ENCODE measurements around the gene BTBD9. TPM values are rescaled to one million over a fixed set of nuclear protein-coding genes. Genes with fewer than 3 reads are reported as not detected.

Gene BTBD9
- total RNA-seq, 1 donor = 25.3 TPM

DNA sequence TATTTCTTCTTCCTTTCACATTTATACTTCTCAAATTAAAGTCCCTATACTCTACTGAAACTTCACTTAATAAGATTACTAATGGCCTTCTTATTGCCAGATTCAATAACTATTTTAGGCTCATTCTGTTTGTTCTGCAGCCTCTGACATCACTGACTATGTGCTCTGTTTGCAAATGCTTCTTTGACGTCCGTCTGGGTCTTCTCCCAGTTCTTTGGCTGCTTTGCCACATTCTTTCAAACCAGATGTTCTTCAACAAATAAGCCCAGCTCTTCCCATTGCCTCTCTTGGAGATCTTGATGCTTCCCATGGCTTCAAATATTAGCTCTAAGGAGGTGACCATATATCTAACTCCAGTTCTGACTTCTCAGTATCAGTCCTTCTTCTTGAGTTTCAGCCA is 117.4 kb downstream of the BTBD9 start:
- no peaks in the 10 kb centered on the region for H3K36me3 ChIP-seq (ENCODE audit: insufficient read depth, low read length)
- H3K4me3 ChIP-seq (ENCODE audit: insufficient read depth, low read length) = no peak overlapping the region
- H3K79me2 ChIP-seq (ENCODE audit: insufficient read depth, low read length) = no peaks in the 10 kb centered on the region
- H4K20me1 ChIP-seq (ENCODE audit: insufficient read depth, low read length) = peaks cover 8% of the 10 kb centered on the region
- H3K27me3 ChIP-seq (ENCODE audit: insufficient read depth, low read length) = no peaks in the 10 kb centered on the region
- H3K9me3 ChIP-seq (ENCODE audit: low read depth, low read length) = peaks cover 4% of the 10 kb centered on the region
- TF ChIP-seq, protein P1, sequence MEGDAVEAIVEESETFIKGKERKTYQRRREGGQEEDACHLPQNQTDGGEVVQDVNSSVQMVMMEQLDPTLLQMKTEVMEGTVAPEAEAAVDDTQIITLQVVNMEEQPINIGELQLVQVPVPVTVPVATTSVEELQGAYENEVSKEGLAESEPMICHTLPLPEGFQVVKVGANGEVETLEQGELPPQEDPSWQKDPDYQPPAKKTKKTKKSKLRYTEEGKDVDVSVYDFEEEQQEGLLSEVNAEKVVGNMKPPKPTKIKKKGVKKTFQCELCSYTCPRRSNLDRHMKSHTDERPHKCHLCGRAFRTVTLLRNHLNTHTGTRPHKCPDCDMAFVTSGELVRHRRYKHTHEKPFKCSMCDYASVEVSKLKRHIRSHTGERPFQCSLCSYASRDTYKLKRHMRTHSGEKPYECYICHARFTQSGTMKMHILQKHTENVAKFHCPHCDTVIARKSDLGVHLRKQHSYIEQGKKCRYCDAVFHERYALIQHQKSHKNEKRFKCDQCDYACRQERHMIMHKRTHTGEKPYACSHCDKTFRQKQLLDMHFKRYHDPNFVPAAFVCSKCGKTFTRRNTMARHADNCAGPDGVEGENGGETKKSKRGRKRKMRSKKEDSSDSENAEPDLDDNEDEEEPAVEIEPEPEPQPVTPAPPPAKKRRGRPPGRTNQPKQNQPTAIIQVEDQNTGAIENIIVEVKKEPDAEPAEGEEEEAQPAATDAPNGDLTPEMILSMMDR (IDR thresholded peaks at IDR 0.05; ENCODE audit: extremely low read depth, low read depth, low read length) = no peak
- no peak overlapping the region for H3K27ac ChIP-seq (ENCODE audit: low read depth, low read length)
- DNase-seq (ENCODE audit: insufficient read length, low spot score, missing footprints) = no peak
- H3K4me1 ChIP-seq (ENCODE audit: insufficient read depth, low read length) = no peaks in the 10 kb centered on the region
- H3K4me2 ChIP-seq (ENCODE audit: insufficient read depth, low read length) = no peak overlapping the region
- H2AFZ ChIP-seq (ENCODE audit: low read length) = no peak overlapping the region

DNA sequence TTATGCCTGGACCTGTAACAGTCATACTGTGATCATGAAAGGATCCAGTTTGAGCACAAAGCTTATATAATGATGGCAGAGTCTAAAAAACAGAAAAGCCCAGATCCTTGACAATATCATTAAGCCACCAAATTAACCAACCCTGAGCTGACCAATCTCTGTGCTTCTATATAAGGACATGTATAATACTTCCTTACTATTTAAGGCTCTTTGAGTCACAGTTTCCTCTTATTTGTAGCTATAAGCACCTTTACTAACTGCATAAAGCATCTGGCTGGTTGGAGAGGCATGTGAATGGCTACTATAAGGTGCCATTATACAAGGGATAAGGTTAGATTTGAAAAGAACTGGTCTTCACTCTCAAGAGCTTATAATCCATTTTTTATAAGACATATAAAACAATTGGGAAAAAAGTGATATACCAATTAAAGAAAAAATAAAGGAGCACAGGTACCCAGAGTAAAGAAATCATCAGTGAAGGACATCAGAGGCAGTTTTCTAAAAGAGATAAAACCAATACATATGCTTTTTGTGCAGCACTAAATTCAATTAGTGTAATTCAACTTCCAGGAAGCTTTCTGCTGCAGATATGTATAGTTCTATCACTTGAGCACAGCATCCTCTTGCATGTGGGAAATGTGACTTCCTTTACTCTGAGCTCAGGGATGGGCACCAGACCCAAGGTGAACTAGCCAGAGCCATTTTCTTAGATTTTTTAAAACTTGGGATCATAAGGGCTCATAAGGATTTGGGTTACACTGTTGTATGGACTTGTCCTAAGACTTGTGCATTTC is 121.0 kb downstream of the BTBD9 start:
- DNase-seq (ENCODE audit: insufficient read length, low spot score, missing footprints) = no peak
- H2AFZ ChIP-seq (ENCODE audit: low read length) = no peak overlapping the region
- TF ChIP-seq, protein P1 (IDR thresholded peaks at IDR 0.05; ENCODE audit: extremely low read depth, low read depth, low read length) = no peak
- H3K4me1 ChIP-seq (ENCODE audit: insufficient read depth, low read length) = peaks cover 3% of the 10 kb centered on the region
- no peaks in the 10 kb centered on the region for H3K36me3 ChIP-seq (ENCODE audit: insufficient read depth, low read length)
- H3K4me3 ChIP-seq (ENCODE audit: insufficient read depth, low read length) = no peak overlapping the region
- H3K27ac ChIP-seq (ENCODE audit: low read depth, low read length) = no peak overlapping the region
- no peaks in the 10 kb centered on the region for H3K9me3 ChIP-seq (ENCODE audit: low read depth, low read length)
- peaks cover 3% of the 10 kb centered on the region for H3K79me2 ChIP-seq (ENCODE audit: insufficient read depth, low read length)
- H3K27me3 ChIP-seq (ENCODE audit: insufficient read depth, low read length) = no peaks in the 10 kb centered on the region
- H4K20me1 ChIP-seq (ENCODE audit: insufficient read depth, low read length) = peaks cover 17% of the 10 kb centered on the region
- no peak overlapping the region for H3K4me2 ChIP-seq (ENCODE audit: insufficient read depth, low read length)

DNA sequence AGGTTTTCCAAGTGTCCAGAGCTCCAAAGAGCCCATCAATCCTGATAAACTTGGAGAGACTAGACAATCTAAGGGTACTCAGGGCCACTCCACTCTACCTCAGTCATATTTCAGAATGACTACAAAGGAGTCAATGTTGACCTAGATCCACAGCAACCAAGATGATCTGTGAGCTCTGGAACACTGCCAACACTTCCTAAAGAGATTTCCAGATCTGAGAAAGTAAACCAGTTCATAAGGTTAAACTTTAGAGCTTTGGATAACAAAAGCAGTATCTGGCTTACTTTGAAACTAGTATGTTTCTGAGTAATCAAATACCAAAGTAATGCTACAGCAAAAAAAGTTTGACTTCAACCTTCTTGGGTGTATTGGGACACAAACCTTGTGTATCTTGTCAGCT is 122.7 kb downstream of the BTBD9 start:
- no peak overlapping the region for H3K4me3 ChIP-seq (ENCODE audit: insufficient read depth, low read length)
- H3K27me3 ChIP-seq (ENCODE audit: insufficient read depth, low read length) = no peaks in the 10 kb centered on the region
- peaks cover 17% of the 10 kb centered on the region for H4K20me1 ChIP-seq (ENCODE audit: insufficient read depth, low read length)
- H3K79me2 ChIP-seq (ENCODE audit: insufficient read depth, low read length) = peaks cover 3% of the 10 kb centered on the region
- peaks cover 3% of the 10 kb centered on the region for H3K4me1 ChIP-seq (ENCODE audit: insufficient read depth, low read length)
- H3K27ac ChIP-seq (ENCODE audit: low read depth, low read length) = no peak overlapping the region
- no peak for DNase-seq (ENCODE audit: insufficient read length, low spot score, missing footprints)
- H3K36me3 ChIP-seq (ENCODE audit: insufficient read depth, low read length) = no peaks in the 10 kb centered on the region
- TF ChIP-seq, protein P1 (IDR thresholded peaks at IDR 0.05; ENCODE audit: extremely low read depth, low read depth, low read length) = no peak
- no peak overlapping the region for H2AFZ ChIP-seq (ENCODE audit: low read length)
- H3K4me2 ChIP-seq (ENCODE audit: insufficient read depth, low read length) = no peak overlapping the region
- no peaks in the 10 kb centered on the region for H3K9me3 ChIP-seq (ENCODE audit: low read depth, low read length)

DNA sequence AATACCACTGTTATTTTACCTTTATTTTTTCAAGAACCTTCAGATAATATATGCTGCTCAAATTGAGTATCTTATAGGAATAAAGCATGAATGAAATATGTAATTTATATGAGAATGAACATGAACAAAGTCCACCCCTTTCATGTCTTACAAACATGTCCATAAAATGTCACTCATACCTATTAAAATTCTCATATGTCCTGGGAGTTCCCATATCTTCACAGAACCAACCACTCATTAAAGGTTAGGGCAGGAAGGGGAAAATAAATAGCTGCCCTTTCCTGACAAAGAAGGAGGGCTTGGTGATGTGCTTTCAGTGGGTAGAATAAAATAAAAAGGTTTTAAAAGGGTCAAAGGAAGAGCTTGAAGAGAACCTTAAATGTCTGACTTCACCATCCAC is 125.3 kb downstream of the BTBD9 start:
- peaks cover 21% of the 10 kb centered on the region for H4K20me1 ChIP-seq (ENCODE audit: insufficient read depth, low read length)
- no peak overlapping the region for H3K27ac ChIP-seq (ENCODE audit: low read depth, low read length)
- no peak for DNase-seq (ENCODE audit: insufficient read length, low spot score, missing footprints)
- H3K27me3 ChIP-seq (ENCODE audit: insufficient read depth, low read length) = no peaks in the 10 kb centered on the region
- TF ChIP-seq, protein P1 (IDR thresholded peaks at IDR 0.05; ENCODE audit: extremely low read depth, low read depth, low read length) = no peak
- H3K4me1 ChIP-seq (ENCODE audit: insufficient read depth, low read length) = peaks cover 11% of the 10 kb centered on the region
- no peaks in the 10 kb centered on the region for H3K9me3 ChIP-seq (ENCODE audit: low read depth, low read length)
- peaks cover 3% of the 10 kb centered on the region for H3K79me2 ChIP-seq (ENCODE audit: insufficient read depth, low read length)
- no peak overlapping the region for H2AFZ ChIP-seq (ENCODE audit: low read length)
- no peaks in the 10 kb centered on the region for H3K36me3 ChIP-seq (ENCODE audit: insufficient read depth, low read length)
- no peak overlapping the region for H3K4me2 ChIP-seq (ENCODE audit: insufficient read depth, low read length)
- no peak overlapping the region for H3K4me3 ChIP-seq (ENCODE audit: insufficient read depth, low read length)

Data from osteoblast (primary cell).